BLaER1 (cell line): ENCODE results near the gene IFITM10.

Source experiments
- H3K27ac ChIP-seq: shearing (Covaris generic); formaldehyde crosslinking; 2 replicates; pipeline ENCODE4 v1.8.1; 2022
- H3K27me3 ChIP-seq: shearing (Covaris generic); formaldehyde crosslinking; 2 replicates; pipeline ENCODE4 v1.8.1; 2022
- H3K36me3 ChIP-seq: shearing (Covaris generic); formaldehyde crosslinking; 2 replicates; pipeline ENCODE4 v1.8.1; 2022
- H3K4me1 ChIP-seq: shearing (Covaris generic); formaldehyde crosslinking; 2 replicates; pipeline ENCODE4 v1.8.1; 2022
- H3K4me2 ChIP-seq: shearing (Covaris generic); formaldehyde crosslinking; 2 replicates; pipeline ENCODE4 v1.8.1; 2022
- H3K4me3 ChIP-seq: shearing (Covaris generic); formaldehyde crosslinking; 2 replicates; pipeline ENCODE4 v1.8.1; 2022
- H3K9ac ChIP-seq: shearing (Covaris generic); formaldehyde crosslinking; 2 replicates; pipeline ENCODE4 v1.8.1; 2022
- H3K9me3 ChIP-seq: shearing (Covaris generic); formaldehyde crosslinking; 2 replicates; pipeline ENCODE4 v1.8.1; 2022
- H4K20me1 ChIP-seq: shearing (Covaris generic); formaldehyde crosslinking; 2 replicates; pipeline ENCODE4 v1.8.1; 2022
- Cebpa-rat ChIP-seq: shearing (Covaris generic); IDR thresholded peaks from 2 replicates; pipeline ENCODE4 v1.8.1; 2022

Gene IFITM10

GRCh38 chr11:1727861-1728260 is 22.5 kb downstream of the IFITM10 start:
- H3K4me2 ChIP-seq = peak overlapping the region; percentile 88
- H3K9ac ChIP-seq = 0 out of 2 replicates have a peak overlapping the region, but pooled peaks have one; percentile 13

GRCh38 chr11:1727096-1727690 is 23.2 kb downstream of the IFITM10 start:
- H3K4me1 ChIP-seq = peaks cover 64% of the 10 kb centered on the region
- H3K9me3 ChIP-seq = no peaks in the 10 kb centered on the region
- H3K27me3 ChIP-seq = no peaks in the 10 kb centered on the region
- no peak overlapping the region for H3K27ac ChIP-seq
- H3K36me3 ChIP-seq = no peaks in the 10 kb centered on the region
- no peak overlapping the region for H3K9ac ChIP-seq
- TF ChIP-seq Cebpa-rat = no peak
- H3K4me2 ChIP-seq = peak overlapping the region; percentile 88
- no peaks in the 10 kb centered on the region for H4K20me1 ChIP-seq
- no peak overlapping the region for H3K4me3 ChIP-seq

More at GRCh38 chr11:1727861-1728260, 22.5 kb downstream of the IFITM10 start:
- Histone ChIP-seq H4K20me1 (no peaks in the 10 kb centered on the region), H3K9me3 (no peaks in the 10 kb centered on the region), H3K36me3 (no peaks in the 10 kb centered on the region), H3K4me1 (peaks cover 70% of the 10 kb centered on the region), H3K27ac (peak overlapping the region; percentile 44; the same call in 1 of the 2 replicates), H3K27me3 (no peaks in the 10 kb centered on the region), H3K4me3 (no peak overlapping the region)
- no peak for TF ChIP-seq Cebpa-rat

DNA sequence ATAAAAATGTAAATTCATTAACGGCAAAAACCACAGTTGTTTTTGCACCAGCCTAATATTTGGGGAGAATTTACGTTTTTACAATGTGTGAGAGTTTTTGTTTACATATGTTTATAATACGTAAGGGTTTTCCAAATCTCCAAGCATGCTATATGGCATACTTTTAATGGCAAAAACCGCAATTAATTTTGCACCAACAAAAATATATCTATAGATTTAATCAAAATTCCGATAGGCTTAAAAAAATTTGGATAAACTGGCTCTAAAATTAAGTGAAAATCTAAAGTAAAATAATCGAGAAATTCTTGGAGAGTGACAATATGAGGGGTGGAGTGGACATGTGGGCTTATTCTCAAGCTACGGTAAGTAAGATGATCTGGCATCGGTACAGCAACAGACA is 30.6 kb downstream of the IFITM10 start:
- no peak overlapping the region for H3K9ac ChIP-seq
- H3K36me3 ChIP-seq = no peaks in the 10 kb centered on the region
- H4K20me1 ChIP-seq = no peaks in the 10 kb centered on the region
- peaks cover 8% of the 10 kb centered on the region for H3K4me1 ChIP-seq
- TF ChIP-seq Cebpa-rat = no peak
- no peak overlapping the region for H3K27ac ChIP-seq
- no peak overlapping the region for H3K4me3 ChIP-seq
- H3K27me3 ChIP-seq = no peaks in the 10 kb centered on the region
- no peak overlapping the region for H3K4me2 ChIP-seq
- no peaks in the 10 kb centered on the region for H3K9me3 ChIP-seq

DNA sequence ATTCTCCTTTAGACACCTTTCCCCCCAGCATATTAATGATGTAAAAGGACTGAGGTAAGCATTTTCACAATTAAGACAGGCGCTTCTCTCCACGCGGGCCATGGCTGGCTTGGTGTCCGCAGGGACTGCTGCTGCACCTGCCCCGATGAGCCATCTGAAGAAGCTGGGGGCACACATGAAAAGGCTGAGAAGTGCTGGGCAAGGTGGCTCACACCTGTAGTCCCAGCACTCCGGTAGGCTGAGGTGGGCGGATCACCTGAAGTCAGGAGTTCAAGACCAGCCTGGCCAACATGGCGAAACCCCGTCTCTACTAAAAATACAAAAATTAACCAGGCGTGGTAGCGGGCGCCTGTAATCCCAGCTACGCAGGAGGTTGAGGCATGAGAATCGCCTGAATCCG is 32.1 kb downstream of the IFITM10 start:
- Histone ChIP-seq H3K4me3 (no peak overlapping the region), H3K27me3 (no peaks in the 10 kb centered on the region), H3K27ac (no peak overlapping the region), H3K4me2 (no peak overlapping the region), H3K9me3 (no peaks in the 10 kb centered on the region), H4K20me1 (no peaks in the 10 kb centered on the region), H3K4me1 (peaks cover 8% of the 10 kb centered on the region), H3K36me3 (no peaks in the 10 kb centered on the region), H3K9ac (no peak overlapping the region)
- TF ChIP-seq Cebpa-rat = no peak

DNA sequence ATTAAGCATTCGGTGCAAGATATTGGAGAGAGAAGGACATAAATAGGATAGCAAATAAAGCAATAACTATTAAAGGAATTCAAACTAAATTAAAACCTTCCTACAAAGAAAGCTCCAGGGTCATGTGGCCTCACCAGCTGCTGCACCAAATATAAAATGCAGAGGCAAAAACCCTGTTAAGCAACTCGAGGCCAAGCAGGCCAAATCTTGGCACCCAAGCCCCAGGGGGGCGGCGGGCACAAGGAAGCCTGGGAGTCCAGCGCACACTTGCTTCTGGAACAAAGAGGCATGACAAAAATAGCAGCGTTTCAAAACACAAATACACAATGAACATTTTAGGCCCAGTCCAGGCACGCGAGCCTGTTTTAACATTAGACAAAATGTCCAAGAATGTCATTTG is 32.6 kb downstream of the IFITM10 start:
- Histone ChIP-seq H3K27me3 (no peaks in the 10 kb centered on the region), H3K36me3 (no peaks in the 10 kb centered on the region), H3K27ac (no peak overlapping the region), H3K9me3 (no peaks in the 10 kb centered on the region), H3K4me2 (no peak overlapping the region), H3K4me1 (peaks cover 8% of the 10 kb centered on the region), H4K20me1 (no peaks in the 10 kb centered on the region), H3K9ac (no peak overlapping the region), H3K4me3 (no peak overlapping the region)
- TF ChIP-seq Cebpa-rat = no peak

DNA sequence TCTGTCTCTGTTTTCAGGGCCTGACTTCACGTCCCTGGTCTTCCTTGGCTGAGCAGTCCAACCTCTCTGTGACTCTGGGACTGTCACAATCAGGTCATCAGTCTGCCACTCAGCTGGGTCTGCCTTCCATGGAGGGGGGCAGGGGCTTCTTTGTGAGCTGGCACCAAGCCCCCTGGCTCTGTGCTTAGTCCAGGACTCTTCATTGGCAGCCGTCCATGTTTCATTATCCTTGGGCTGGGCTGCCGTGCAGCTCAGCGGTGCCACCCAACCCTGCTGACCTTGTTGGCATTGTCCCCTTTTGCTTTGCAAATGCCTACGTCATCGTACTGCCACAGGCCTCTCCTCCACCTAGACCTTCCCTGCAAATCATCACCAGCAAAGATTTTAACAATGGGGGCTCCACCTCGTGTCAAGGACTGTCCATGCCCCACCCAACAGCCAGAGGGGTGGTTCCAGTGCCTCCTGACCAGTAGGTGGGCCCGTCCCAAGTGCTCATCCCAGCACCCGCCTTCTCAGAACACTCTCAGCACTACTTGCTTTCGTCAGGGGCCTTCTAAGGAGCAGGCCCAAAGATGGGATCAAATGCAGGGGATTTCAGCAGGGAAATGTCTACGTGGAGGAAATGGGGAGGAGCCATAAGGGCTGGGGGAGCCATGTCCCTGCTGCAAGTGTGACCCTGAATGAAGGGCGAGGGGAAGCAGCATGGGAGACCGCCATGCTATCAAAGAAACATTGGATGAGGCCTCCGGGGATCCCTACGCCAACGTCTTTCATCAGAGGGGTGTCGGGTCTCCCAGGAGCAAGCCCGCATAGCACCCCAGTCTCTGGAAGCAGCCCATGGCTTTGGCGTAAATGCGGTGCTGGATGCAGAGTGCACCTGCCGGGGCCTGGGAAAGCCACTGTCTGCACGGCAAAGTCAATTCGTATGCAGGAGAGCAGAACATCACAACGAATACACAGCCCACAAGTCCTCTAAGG is 35.2 kb downstream of the IFITM10 start:
- no peak for TF ChIP-seq Cebpa-rat
- Histone ChIP-seq H3K27me3 (no peaks in the 10 kb centered on the region), H3K9me3 (no peaks in the 10 kb centered on the region)

GRCh38 chr11:1708716-1709115 is 41.7 kb downstream of the IFITM10 start:
- Histone ChIP-seq H4K20me1 (no peaks in the 10 kb centered on the region), H3K9me3 (peaks cover 16% of the 10 kb centered on the region), H3K4me3 (no peak overlapping the region), H3K36me3 (no peaks in the 10 kb centered on the region), H3K4me2 (no peak overlapping the region), H3K4me1 (peaks cover 40% of the 10 kb centered on the region), H3K27ac (no peak overlapping the region), H3K27me3 (no peaks in the 10 kb centered on the region), H3K9ac (no peak overlapping the region)
- TF ChIP-seq Cebpa-rat = no peak

More for the DNA sequence above, 35.2 kb downstream of the IFITM10 start:
- no peaks in the 10 kb centered on the region for H3K36me3 ChIP-seq
- H3K9ac ChIP-seq = no peak overlapping the region
- peaks cover 8% of the 10 kb centered on the region for H3K4me1 ChIP-seq
- no peak overlapping the region for H3K4me3 ChIP-seq
- no peak overlapping the region for H3K27ac ChIP-seq
- H3K4me2 ChIP-seq = no peak overlapping the region
- H4K20me1 ChIP-seq = no peaks in the 10 kb centered on the region

DNA sequence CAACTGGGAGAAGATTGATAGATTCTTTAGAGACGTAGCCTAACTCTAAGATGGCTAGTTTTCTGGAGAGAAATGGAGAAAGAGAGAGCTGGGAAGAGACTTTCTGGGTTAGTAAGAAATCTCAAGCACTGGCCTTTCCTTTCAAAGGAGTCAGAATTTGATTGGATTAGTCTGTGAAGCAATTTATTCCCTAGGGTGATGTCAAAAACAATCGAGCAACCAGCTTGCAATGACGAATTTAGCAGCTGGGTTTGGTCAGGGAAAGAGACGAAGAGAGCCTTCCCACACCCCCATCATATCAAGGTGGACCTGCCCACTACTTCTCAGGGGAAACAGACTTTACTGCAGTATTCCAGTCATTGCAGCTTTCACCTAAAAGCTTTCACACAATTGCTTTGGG is 42.6 kb downstream of the IFITM10 start:
- no peak overlapping the region for H3K9ac ChIP-seq
- no peaks in the 10 kb centered on the region for H3K27me3 ChIP-seq
- no peak overlapping the region for H3K4me3 ChIP-seq
- no peak for TF ChIP-seq Cebpa-rat
- H3K4me2 ChIP-seq = peak overlapping the region; percentile 63
- no peak overlapping the region for H3K27ac ChIP-seq
- no peaks in the 10 kb centered on the region for H3K36me3 ChIP-seq
- H4K20me1 ChIP-seq = no peaks in the 10 kb centered on the region
- H3K4me1 ChIP-seq = peaks cover 40% of the 10 kb centered on the region
- H3K9me3 ChIP-seq = peaks cover 23% of the 10 kb centered on the region

- H3K36me3 ChIP-seq = no peaks in the 10 kb centered on the region
- H3K27me3 ChIP-seq = no peaks in the 10 kb centered on the region
- H3K27ac ChIP-seq = no peak overlapping the region
- H3K4me1 ChIP-seq = peaks cover 40% of the 10 kb centered on the region
- H3K9me3 ChIP-seq = peaks cover 32% of the 10 kb centered on the region
- H3K4me2 ChIP-seq = peak overlapping the region; percentile 63
- 0 out of 2 replicates have a peak overlapping the region, but pooled peaks have one; percentile 4 for H3K4me3 ChIP-seq
- no peak for TF ChIP-seq Cebpa-rat
- H4K20me1 ChIP-seq = no peaks in the 10 kb centered on the region
- H3K9ac ChIP-seq = no peak overlapping the region
Observed at GRCh38 chr11:1706634-1707400, 43.6 kb downstream of the IFITM10 start.
